RKO (cell line): Measurements from ENCODE around the gene KSR1.

ENCODE experiments used
- DNase-seq: peaks from one replicate; pipeline ENCODE4 v3.0.0-alpha.2; 2016; ENCODE audit warnings: low spot score

Gene KSR1

GRCh38 chr17:27535178-27535928 is 79.1 kb downstream of the KSR1 start:
- DNase-seq, result no peak

- DNase-seq, result no peak
Observed at GRCh38 chr17:27535975-27536374, 79.7 kb downstream of the KSR1 start.

DNA sequence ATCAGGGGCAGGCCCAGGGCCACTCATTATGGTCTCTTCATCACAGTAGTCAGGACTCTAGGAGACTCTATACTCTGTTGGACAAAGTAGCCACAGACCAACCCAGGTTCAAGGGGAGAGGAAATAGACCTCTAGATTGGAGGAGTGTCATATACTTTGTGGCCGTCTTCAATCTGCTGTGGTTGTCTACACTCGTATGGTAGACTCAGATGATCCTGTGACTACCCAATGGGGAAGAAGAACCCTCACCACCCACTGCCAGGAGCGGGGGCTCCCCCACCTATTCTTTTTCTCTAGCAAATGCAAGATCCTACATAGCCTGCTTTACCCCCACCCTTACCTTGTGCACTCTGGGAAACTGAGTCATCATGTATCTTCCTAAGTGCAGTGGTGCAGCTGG is 80.5 kb downstream of the KSR1 start:
- no peak for DNase-seq

- DNase-seq, result no peak
Observed at GRCh38 chr17:27538156-27538955, 82.1 kb downstream of the KSR1 start.

GRCh38 chr17:27539152-27539551 is 82.9 kb downstream of the KSR1 start:
- no peak for DNase-seq

DNA sequence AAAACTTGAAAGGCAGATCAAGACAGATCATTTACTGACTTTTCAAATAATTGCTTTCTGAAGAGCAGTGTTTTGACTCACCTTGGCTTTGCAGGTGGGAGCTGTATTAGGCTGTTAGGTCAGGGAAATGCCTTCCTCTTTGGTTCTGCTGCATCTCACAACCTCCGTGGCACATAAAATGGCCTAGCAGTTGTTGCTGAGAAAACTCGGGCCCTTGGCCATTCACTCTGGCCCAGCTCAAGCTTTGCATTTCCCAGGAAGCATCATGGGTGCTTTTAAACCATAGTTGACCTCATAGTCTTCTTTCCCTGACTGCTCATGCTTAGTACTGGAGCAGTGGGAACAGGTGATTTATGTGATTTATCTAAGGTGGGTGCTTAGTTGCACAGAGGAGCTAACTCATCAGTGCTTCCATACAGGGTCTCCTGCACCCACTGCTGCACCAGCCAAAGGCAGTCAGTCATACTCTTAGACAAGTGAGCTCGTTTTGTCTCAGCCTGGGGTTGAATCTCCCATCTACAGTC is 83.6 kb downstream of the KSR1 start:
- DNase-seq, result no peak

- DNase-seq, result no peak
Observed at GRCh38 chr17:27540318-27541101, 84.3 kb downstream of the KSR1 start.

DNA sequence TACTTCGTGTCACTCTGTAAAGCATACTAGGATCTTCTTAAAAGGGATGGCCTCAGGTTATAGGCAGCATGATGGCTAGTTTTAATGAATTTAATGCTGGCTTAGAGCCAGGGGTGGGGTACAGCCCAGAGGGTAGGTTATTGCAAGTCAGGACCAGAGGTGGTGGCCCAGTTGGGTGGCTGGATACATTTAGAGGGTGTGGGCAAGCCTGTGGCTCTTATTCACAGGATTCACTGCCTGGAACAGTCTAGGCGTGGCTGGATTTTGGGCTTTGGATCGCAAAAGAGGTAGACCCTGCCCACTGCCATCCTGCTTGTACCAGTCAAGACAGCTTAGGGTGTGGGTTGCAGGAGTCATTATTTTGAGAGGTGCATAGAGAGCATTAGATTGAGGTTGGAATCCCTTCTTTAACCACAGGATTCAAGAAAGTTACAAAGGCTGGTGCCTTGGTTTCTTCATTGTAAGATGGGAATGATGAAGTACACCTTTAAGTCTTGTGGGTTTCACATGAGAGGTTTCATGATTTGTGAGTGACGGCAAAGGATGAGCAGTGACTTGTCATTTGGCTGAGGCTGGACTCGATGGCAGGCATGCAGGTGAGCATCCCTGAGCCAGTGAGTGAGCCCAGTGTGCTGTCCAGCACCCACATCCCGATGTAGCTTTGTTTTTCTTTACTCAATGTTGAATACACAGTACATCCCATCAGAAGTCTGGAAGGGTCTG is 85.2 kb downstream of the KSR1 start:
- DNase-seq, result no peak

GRCh38 chr17:27542841-27543463 is 86.7 kb downstream of the KSR1 start:
- no peak for DNase-seq

DNA sequence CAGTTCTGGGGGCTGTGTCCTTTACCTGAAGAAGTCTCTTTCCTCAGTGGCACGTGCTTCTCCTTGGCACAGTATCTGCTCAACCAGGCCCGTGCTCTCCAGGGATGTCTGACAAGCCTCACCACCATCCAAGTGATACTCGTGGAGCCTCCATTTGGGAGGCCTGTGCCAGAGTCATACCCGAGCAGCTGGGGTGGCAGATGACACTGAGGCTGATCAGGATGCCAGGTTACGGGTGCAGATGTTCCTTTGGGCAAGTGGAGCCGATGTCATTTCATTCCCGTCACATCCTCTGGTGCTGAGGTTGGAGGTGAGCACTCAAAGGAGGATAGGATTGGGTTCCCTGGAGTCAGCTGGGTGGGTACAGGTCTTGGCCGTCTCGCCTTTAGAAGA is 87.2 kb downstream of the KSR1 start:
- DNase-seq, result no peak

DNA sequence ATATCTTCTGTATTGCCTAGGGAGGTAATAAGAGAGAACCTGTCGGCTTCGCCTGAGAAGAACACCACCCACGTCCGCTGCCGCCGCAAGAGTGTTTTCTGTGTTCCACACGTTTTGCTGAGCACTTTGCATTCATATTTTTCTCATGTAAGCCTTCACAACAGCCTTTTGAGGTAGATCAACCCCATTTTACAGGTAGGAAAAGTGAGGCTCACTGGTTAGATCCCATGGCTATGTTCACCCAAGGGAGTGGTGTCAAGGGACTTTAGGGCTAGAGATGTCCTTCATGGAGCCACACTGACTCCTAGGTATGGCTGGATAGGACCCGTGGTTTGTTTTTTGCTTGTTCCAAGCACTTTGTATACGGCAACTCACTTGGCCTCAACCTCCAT is 87.7 kb downstream of the KSR1 start:
- DNase-seq, result no peak

- no peak for DNase-seq
Observed at GRCh38 chr17:27544350-27545131, 88.3 kb downstream of the KSR1 start.

DNA sequence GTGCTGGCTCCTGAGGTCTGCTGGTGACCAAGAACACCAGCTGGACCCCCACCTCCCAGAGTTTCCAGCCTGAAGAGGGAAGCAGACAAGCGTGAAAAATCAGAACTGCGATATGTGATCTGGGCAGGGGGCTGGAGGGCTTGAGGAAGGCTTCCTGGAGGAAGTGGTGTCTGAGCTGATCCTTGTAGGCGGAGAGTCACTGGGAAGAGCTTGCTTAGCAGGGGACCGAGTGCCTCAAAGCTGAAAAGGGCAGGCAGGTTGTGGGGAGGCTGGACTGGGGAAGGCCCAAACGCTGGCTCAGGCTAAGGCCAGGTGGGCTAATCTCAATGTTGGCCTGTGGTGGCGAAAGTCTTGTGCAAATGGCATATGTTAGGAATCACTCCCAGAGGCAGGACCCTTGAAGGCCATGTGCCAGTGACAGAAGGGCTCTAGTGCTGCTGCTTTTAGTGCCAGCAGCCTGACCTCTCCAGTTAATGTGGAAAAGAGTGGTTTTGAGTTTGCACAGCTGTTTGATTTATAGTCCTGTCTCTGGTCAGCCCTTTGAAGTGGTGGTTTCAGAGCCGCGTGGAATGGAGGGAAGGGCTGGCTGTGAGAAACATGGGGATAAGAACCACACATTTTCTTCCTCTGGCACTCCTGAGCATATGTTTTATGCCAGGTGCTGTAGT is 89.4 kb downstream of the KSR1 start:
- DNase-seq, result no peak

DNA sequence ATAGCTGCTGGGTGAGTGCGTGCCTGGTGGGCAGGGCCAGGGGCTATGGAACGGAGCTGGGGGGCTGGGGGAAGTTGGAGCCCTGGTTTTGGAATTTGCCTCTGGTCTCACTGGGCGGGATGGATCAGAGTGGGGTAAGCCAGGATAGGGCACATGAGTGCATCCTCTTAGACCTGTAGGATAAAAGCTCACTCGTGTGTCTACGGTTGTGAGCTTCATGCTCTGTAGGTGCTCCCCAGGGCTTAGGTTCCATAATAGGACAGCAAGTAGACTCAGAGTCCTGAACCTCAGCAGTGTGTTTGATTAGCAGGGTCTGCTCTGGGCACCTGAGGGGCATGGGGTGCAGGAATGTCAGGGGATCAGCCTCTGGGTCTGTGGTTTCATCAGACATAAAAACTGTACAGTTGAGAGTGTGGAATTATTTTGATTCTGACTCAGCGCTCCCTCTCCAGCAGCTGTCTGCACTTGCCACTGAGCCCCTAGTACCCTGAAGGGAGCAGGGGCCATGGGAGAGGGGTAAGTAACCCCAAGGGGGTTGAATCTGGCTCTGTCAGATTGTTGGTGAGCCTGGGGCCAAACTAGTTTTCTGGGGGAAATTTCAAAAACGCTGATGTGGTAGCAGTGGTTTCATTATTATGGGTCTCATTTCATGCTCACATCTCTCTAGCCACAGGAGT is 90.5 kb downstream of the KSR1 start:
- DNase-seq, result no peak

- no peak for DNase-seq
Observed at GRCh38 chr17:27547301-27547683, 91.0 kb downstream of the KSR1 start.

DNA sequence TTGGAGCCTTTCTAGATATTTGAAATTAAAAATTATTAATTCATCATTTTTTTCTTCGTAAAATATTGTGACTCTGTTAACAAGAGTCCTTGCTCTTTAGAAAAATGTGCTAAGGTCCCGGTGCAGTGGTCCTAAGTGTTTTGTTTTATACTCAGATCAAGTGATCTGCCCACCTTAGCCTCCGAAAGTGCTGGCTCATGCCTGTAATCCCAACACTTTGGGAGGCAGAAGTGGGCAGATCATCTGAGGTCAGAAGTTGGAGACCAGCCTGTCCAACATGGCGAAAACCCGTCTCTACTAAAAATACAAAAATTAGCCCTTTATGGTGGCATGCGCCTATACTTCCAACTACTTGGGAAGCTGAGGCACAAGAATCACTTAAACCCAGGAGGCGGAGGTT is 92.1 kb downstream of the KSR1 start:
- DNase-seq, result no peak

- DNase-seq, result no peak
Observed at GRCh38 chr17:27549251-27549893, 93.1 kb downstream of the KSR1 start.

GRCh38 chr17:27550291-27550930 is 94.2 kb downstream of the KSR1 start:
- DNase-seq, result no peak
